Aorta (tissue), 5 donors: ENCODE results near the gene ATP5PO. TPM values are rescaled to one million over a fixed set of nuclear protein-coding genes. Genes with fewer than 3 reads are reported as not detected.

Source experiments
- ATAC-seq: fragments of 200-7000 bp; cut with Tn5 transposase; one replicate; pipeline ENCODE4 v1.9.1; 2022; ENCODE audit warnings: moderate library complexity; ENCODE audit not compliant: low FRiP score
- DNase-seq, 2 donors: peaks; one replicate each; pipeline ENCODE4 v3.0.0-alpha.2; 2020
- H3K27ac ChIP-seq, 2 donors: one replicate each; pipeline ENCODE4 v1.5.1; 2013; ENCODE audit warnings: low read length in 2 of 2, mild to moderate bottlenecking in 2 of 2, moderate library complexity in 2 of 2, control low read depth in 1 of 2, inconsistent platforms in 1 of 2, low read depth in 1 of 2
- H3K27me3 ChIP-seq, 2 donors: one replicate each; pipeline ENCODE4 v1.6.1; 2013; ENCODE audit warnings: control low read depth in 1 of 2, low read length in 1 of 2, mild to moderate bottlenecking in 1 of 2, moderate library complexity in 1 of 2; ENCODE audit not compliant: insufficient read depth in 2 of 2, control insufficient read depth in 1 of 2
- H3K36me3 ChIP-seq, 2 donors: one replicate each; pipeline ENCODE4 v1.6.1; 2013; ENCODE audit warnings: control low read depth in 1 of 2, low read length in 1 of 2, mild to moderate bottlenecking in 1 of 2; ENCODE audit not compliant: insufficient read depth in 2 of 2, control insufficient read depth in 1 of 2
- H3K4me1 ChIP-seq, 2 donors: one replicate each; pipeline ENCODE4 v1.6.1; 2013; ENCODE audit warnings: low read length in 2 of 2, control low read depth in 1 of 2, mild to moderate bottlenecking in 1 of 2, moderate library complexity in 1 of 2; ENCODE audit not compliant: insufficient read depth in 2 of 2, control insufficient read depth in 1 of 2
- H3K4me3 ChIP-seq, 2 donors: one replicate each; pipeline ENCODE4 v1.5.1; 2013; ENCODE audit warnings: low read length in 2 of 2, control low read depth in 1 of 2, mild to moderate bottlenecking in 1 of 2
- H3K9me3 ChIP-seq: one replicate; pipeline ENCODE4 v1.6.1; 2013; ENCODE audit warnings: mild to moderate bottlenecking, low read length; ENCODE audit not compliant: control insufficient read depth
- WGBS, 2 donors: extraction: QIAGEN DNeasy Blood & Tissue Kit; methylation state at CpG; one replicate each; pipeline ENCODE4 v1.1.7; 2013; 5-methylcytosine and 5-hydroxymethylcytosine counted together
- intact Hi-C, 2 donors: fragments of 100-400 bp; cut with DNase I; formaldehyde crosslinking; loops; one replicate each; pipeline versions ENCODE4 v1.14.2 to v1.15.0; 2022
- polyA plus RNA-seq, 2 donors: library from polyadenylated mRNA; stranded (reverse); fragments of 200-250 nt; gene quantifications; one replicate each; pipeline ENCODE4 v1.2.3, GENCODE V29; 2013
- total RNA-seq, 2 donors: library from RNA; stranded (reverse); fragmentation: NEBNext Ultra II Directional; extraction: Animal tissue kit (Norgen Biotek cat#: 25700); gene quantifications; one replicate each; pipeline ENCODE4 v1.2.1, GENCODE V29; 2021
- donor health status: healthy with polysubstance abuse.
- donor health status: Bipolar disorder and iron deficiency.
- donor health status: DM: no; HTN: no; CAD: no.
- donor health status: DM: no; HTN: no; CAD: no.
- donor health status: DM: yes; HTN: yes; CAD: no.

ATP5PO gene
- total and polyA plus RNA-seq, 4 donors, result 112 to 461 (median 177) TPM

- Histone ChIP-seq H3K36me3 (no peaks in the 10 kb centered on the region), H3K27me3 (no peaks in the 10 kb centered on the region), H3K9me3 (no peaks in the 10 kb centered on the region), H3K27ac (no peak overlapping the region), H3K4me1 (peaks cover 0 to 2% of the 10 kb centered on the region in 2 donors), H3K4me3 (no peak overlapping the region)
- intact Hi-C loops, result no loop called here
- ATAC-seq (no peak), DNase-seq (no peak)
- 86 to 87% methylated on average over 8 of the region's 8 CpGs for WGBS, 2 donors
These were observed 35.9 kb upstream of the ATP5PO start for GRCh38 chr21:33951276-33952178.

- Histone ChIP-seq H3K4me1 (peaks cover 0 to 2% of the 10 kb centered on the region in 2 donors), H3K9me3 (no peaks in the 10 kb centered on the region), H3K36me3 (no peaks in the 10 kb centered on the region), H3K4me3 (no peak overlapping the region), H3K27ac (no peak overlapping the region), H3K27me3 (no peaks in the 10 kb centered on the region)
- intact Hi-C loops, result no loop called here
- no peak for ATAC-seq
- 89 to 96% methylated on average over 10 of the region's 10 CpGs for WGBS, 2 donors
- no peak for DNase-seq
These were observed 35.0 kb upstream of the ATP5PO start for GRCh38 chr21:33950431-33951079.

GRCh38 chr21:33949516-33950430 lies 34.2 kb upstream of the ATP5PO start:
- no peaks in the 10 kb centered on the region for H3K36me3 ChIP-seq
- peaks cover 0 to 2% of the 10 kb centered on the region in 2 donors for H3K4me1 ChIP-seq
- no peak overlapping the region for H3K4me3 ChIP-seq
- DNase-seq, result no peak
- intact Hi-C loops, result no loop called here
- H3K27ac ChIP-seq, result no peak overlapping the region
- no peak for ATAC-seq
- H3K9me3 ChIP-seq, result no peaks in the 10 kb centered on the region
- no peaks in the 10 kb centered on the region for H3K27me3 ChIP-seq
- WGBS, 2 donors, result 91 to 95% methylated on average over 12 of the region's 12 CpGs

GRCh38 chr21:33948951-33949444 lies 33.4 kb upstream of the ATP5PO start:
- H3K4me1 ChIP-seq, result peaks cover 0 to 2% of the 10 kb centered on the region in 2 donors
- H3K27me3 ChIP-seq, result no peaks in the 10 kb centered on the region
- H3K27ac ChIP-seq, result no peak overlapping the region
- H3K4me3 ChIP-seq, result no peak overlapping the region
- intact Hi-C loops, result no loop called here
- no peak for DNase-seq
- no peaks in the 10 kb centered on the region for H3K36me3 ChIP-seq
- no peaks in the 10 kb centered on the region for H3K9me3 ChIP-seq
- ATAC-seq, result peak; percentile 5
- WGBS, 2 donors, result 89 to 91% methylated on average over 9 of the region's 9 CpGs

- no peaks in the 10 kb centered on the region for H3K27me3 ChIP-seq
- DNase-seq, result peak; percentile 76 to 81
- no peaks in the 10 kb centered on the region for H3K36me3 ChIP-seq
- no peak overlapping the region for H3K4me3 ChIP-seq
- peak; percentile 72 for ATAC-seq
- intact Hi-C loops, result no loop called here
- 47 to 52% methylated on average over 17 of the region's 17 CpGs for WGBS, 2 donors
- no peaks in the 10 kb centered on the region for H3K9me3 ChIP-seq
- H3K27ac ChIP-seq, result peak overlapping the region in 1 of 2 donors; percentile 7
- peaks cover 0 to 2% of the 10 kb centered on the region in 2 donors for H3K4me1 ChIP-seq
These were observed 32.7 kb upstream of the ATP5PO start for GRCh38 chr21:33948096-33948950.

- H3K27ac ChIP-seq, result peak overlapping the region in 1 of 2 donors; percentile 80
- ATAC-seq (peak; percentile 93), DNase-seq (peak; percentile 86 to 90)
- no peaks in the 10 kb centered on the region for H3K36me3 ChIP-seq
- peaks cover 0 to 2% of the 10 kb centered on the region in 2 donors for H3K4me1 ChIP-seq
- H3K9me3 ChIP-seq, result no peaks in the 10 kb centered on the region
- WGBS, 2 donors, result 22 to 25% methylated on average over 9 of the region's 9 CpGs
- H3K27me3 ChIP-seq, result no peaks in the 10 kb centered on the region
- no peak overlapping the region for H3K4me3 ChIP-seq
- intact Hi-C loops, result no loop called here
These were observed 32.0 kb upstream of the ATP5PO start for GRCh38 chr21:33947451-33948095.

- no peak for ATAC-seq
- 97 to 100% methylated on average over 2 of the region's 2 CpGs for WGBS, 2 donors
- Histone ChIP-seq H3K27me3 (no peaks in the 10 kb centered on the region), H3K9me3 (no peaks in the 10 kb centered on the region), H3K4me1 (peaks cover 0 to 2% of the 10 kb centered on the region in 2 donors), H3K27ac (no peak overlapping the region), H3K36me3 (no peaks in the 10 kb centered on the region), H3K4me3 (no peak overlapping the region)
- intact Hi-C loops, result no loop called here
- no peak for DNase-seq
These were observed 30.2 kb upstream of the ATP5PO start for GRCh38 chr21:33945652-33946270.
